ENCODE data around the gene SETBP1. TPM values are rescaled to one million over a fixed set of nuclear protein-coding genes. Genes with fewer than 3 reads are reported as not detected.

SETBP1 gene
- total and polyA plus RNA-seq, 9 of the 15 experiments (the other 6 are each of a cell fraction or from before 2014, with no cell fraction given) = under 0.01 to 0.13 (median 0.04) TPM

- TF ChIP-seq TCF7L2 (IDR thresholded peaks at IDR 0.05; ENCODE audit: low read depth, low read length) = no peak
- TF ChIP-seq SRSF1 (IDR thresholded peaks at IDR 0.05; ENCODE audit: low read depth, low read length) = no peak
Measured at GRCh38 chr18:44973282-44973681, 292.6 kb downstream of the SETBP1 start (continued).

- H2AFZ ChIP-seq (ENCODE audit: low read depth, low read length) = no peak overlapping the region
- no peaks in the 10 kb centered on the region for H3K36me3 ChIP-seq (ENCODE audit: control insufficient read depth, insufficient read depth, low read length)
- peaks cover 0 to 5% of the 10 kb centered on the region in 2 experiments; a peak in 1 of 5 replicates for H3K27me3 ChIP-seq (ENCODE audit: control insufficient read depth in 2 of 2, insufficient read depth in 2 of 2, low read length in 2 of 2)
- no peak overlapping the region for H3K27ac ChIP-seq (ENCODE audit: extremely low read depth, low read depth, low read length)
- no CpG with 5 or more reads among the region's 2 CpGs for WGBS (ENCODE audit: insufficient coverage, low coverage, missing lambda C conversion rate)
- FAIRE-seq = no peak
- ChIA-PET CTCF (ENCODE audit: low intra/inter-chr PET ratio) (no interaction called here), POLR2A (no interaction called here)
- no peak overlapping the region for H3K4me3 ChIP-seq
- DNase-seq (ENCODE audit: extremely low read depth in 1 of 4, low spot score in 3 of 4) = no peak
- H3K4me1 ChIP-seq (replicated peaks in 1 of 2; ENCODE audit: control insufficient read depth in 2 of 2, insufficient read depth in 2 of 2, low read length in 2 of 2) = no peaks in the 10 kb centered on the region
- H3K9ac ChIP-seq (ENCODE audit: insufficient read depth in 1 of 2, low read depth in 2 of 2, low read length in 2 of 2) = no peak overlapping the region
- BruUV-seq (replicated peaks) = no TSS peak
- in situ Hi-C loops (cut with MboI) = no loop called here
- H3K9me1 ChIP-seq (ENCODE audit: control insufficient read depth, insufficient read depth, low read length) = no peaks in the 10 kb centered on the region
- H3K4me2 ChIP-seq (ENCODE audit: insufficient read depth, low read length) = no peak overlapping the region
- intact Hi-C loops (cut with micrococcal nuclease) = no loop called here
- H3K79me2 ChIP-seq (ENCODE audit: control insufficient read depth, insufficient read depth, low read length) = no peaks in the 10 kb centered on the region
- no peaks in the 10 kb centered on the region for H4K20me1 ChIP-seq (replicated peaks; ENCODE audit: control insufficient read depth, insufficient read depth, low read length)
- ATAC-seq = no peak
- H3K9me3 ChIP-seq (replicated peaks; ENCODE audit: control insufficient read depth, insufficient read depth, low read depth, low read length) = no peaks in the 10 kb centered on the region
- TF ChIP-seq ELK3 (CRISPR knock-in tag; IDR thresholded peaks at IDR 0.05) = no peak
- TF ChIP-seq HINFP (tag; conservative IDR thresholded peaks at IDR 0.05; ENCODE audit: low read depth) = no peak
- no peak for TF ChIP-seq RBM22 (IDR thresholded peaks at IDR 0.05; ENCODE audit: low read depth, low read length, poor library complexity, severe bottlenecking)
- no peak for TF ChIP-seq TRIM25 (IDR thresholded peaks at IDR 0.05; ENCODE audit: borderline replicate concordance)
- no peak for TF ChIP-seq SRSF1 (IDR thresholded peaks at IDR 0.05; ENCODE audit: low read depth, low read length)
- no peak for TF ChIP-seq THAP7 (CRISPR knock-in tag; IDR thresholded peaks at IDR 0.05)
- TF ChIP-seq NCOA1 (IDR thresholded peaks at IDR 0.05; ENCODE audit: low read depth) = no peak
- no peak for TF ChIP-seq ARNT (IDR thresholded peaks at IDR 0.05)
- no peak for TF ChIP-seq CREB3L1 (IDR thresholded peaks at IDR 0.05; ENCODE audit: borderline replicate concordance, low read depth)
- TF ChIP-seq RNF219 (CRISPR knock-in tag; IDR thresholded peaks at IDR 0.05) = no peak
- no peak for TF ChIP-seq MCM3 (IDR thresholded peaks at IDR 0.05)
Measured at GRCh38 chr18:44974174-44974573, 293.5 kb downstream of the SETBP1 start.
